Colonic mucosa (tissue), 4 donors: Measurements from ENCODE around the gene USP49. TPM values are rescaled to one million over a fixed set of nuclear protein-coding genes. Genes with fewer than 3 reads are reported as not detected.

ENCODE experiments used
- DNase-seq: peaks from one replicate; pipeline ENCODE4 v3.0.0-alpha.2; 2020
- H3K27ac ChIP-seq: fragments of 200-600 bp; one replicate; pipeline ENCODE4 v1.8.0; 2021
- H3K27me3 ChIP-seq: fragments of 200-600 bp; one replicate; pipeline ENCODE4 v1.8.0; 2021
- H3K36me3 ChIP-seq: fragments of 200-600 bp; one replicate; pipeline ENCODE4 v1.8.0; 2021
- H3K4me1 ChIP-seq: fragments of 200-600 bp; one replicate; pipeline ENCODE4 v1.8.0; 2021; ENCODE audit warnings: mild to moderate bottlenecking
- H3K4me3 ChIP-seq: fragments of 200-600 bp; one replicate; pipeline ENCODE4 v1.8.0; 2021
- H3K9ac ChIP-seq, 2 donors: one replicate each; pipeline ENCODE4 v1.7.0; 2013; ENCODE audit warnings: control low read depth in 2 of 2, low read depth in 2 of 2, low read length in 2 of 2
- H3K9me3 ChIP-seq: fragments of 200-600 bp; one replicate; pipeline ENCODE4 v1.8.0; 2021
- intact Hi-C: fragments of 100-400 bp; cut with DNase I; formaldehyde crosslinking; loops from one replicate; pipeline ENCODE4 v1.14.1; 2022
- total RNA-seq, 2 donors: library from RNA; stranded (reverse); fragmentation: NEBNext Ultra II Directional in 1 of 2; extraction: Animal tissue kit (Norgen Biotek cat#: 25700) in 1 of 2; gene quantifications; one replicate each; pipeline ENCODE4 v1.2.1, GENCODE V29; 2021
- TF ChIP-seq, protein P1 (sequence below): fragments of 200-600 bp; IDR thresholded peaks from one replicate; pipeline ENCODE4 v1.8.0; 2022; ENCODE audit warnings: antibody characterized with exemption, mild to moderate bottlenecking
- donor health status: healthy.
- donor health status: DM: no; HTN: no; CAD: no.
- donor health status: DM: no; HTN: no; CAD: no.

USP49 gene
- total RNA-seq, 2 donors from 2014 or later = 1.7 to 2.9 TPM

DNA sequence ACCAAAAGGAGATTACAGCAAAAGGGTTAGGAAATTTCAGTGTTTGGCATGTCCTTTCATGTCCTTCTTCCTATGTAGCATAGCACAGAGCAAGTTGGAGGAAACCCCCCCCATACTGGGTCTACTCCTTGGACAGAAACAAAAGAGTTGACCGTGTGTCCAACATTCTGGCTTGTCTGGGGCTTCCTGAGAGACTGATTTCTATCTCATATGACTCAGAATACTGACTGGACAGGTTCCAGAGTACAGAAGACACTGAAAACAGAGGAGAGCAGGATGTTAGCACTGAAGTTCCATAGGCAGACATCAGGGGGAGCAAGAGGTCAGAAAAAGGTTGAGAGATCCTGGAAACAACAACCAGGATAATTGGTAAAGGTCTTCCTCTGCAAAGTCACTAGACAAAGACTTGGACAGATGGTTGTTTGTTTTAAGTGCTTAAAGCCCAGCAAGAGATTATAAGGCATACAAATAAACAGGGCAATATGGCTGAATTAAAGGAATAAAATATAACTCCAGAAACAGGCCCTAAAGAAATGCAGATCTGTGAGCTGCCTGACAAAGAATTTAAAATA lies 48.4 kb downstream of the USP49 start:
- no peaks in the 10 kb centered on the region for H3K9me3 ChIP-seq
- TF ChIP-seq, protein P1, sequence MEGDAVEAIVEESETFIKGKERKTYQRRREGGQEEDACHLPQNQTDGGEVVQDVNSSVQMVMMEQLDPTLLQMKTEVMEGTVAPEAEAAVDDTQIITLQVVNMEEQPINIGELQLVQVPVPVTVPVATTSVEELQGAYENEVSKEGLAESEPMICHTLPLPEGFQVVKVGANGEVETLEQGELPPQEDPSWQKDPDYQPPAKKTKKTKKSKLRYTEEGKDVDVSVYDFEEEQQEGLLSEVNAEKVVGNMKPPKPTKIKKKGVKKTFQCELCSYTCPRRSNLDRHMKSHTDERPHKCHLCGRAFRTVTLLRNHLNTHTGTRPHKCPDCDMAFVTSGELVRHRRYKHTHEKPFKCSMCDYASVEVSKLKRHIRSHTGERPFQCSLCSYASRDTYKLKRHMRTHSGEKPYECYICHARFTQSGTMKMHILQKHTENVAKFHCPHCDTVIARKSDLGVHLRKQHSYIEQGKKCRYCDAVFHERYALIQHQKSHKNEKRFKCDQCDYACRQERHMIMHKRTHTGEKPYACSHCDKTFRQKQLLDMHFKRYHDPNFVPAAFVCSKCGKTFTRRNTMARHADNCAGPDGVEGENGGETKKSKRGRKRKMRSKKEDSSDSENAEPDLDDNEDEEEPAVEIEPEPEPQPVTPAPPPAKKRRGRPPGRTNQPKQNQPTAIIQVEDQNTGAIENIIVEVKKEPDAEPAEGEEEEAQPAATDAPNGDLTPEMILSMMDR = peak; percentile 84
- H3K36me3 ChIP-seq = no peaks in the 10 kb centered on the region
- H3K27ac ChIP-seq = no peak overlapping the region
- intact Hi-C loops = loop anchor here (1.0 kb wide), 1 partner anchor 198 kb away; no protein-coding TSS in a partner anchor
- no peak overlapping the region for H3K4me3 ChIP-seq
- no peaks in the 10 kb centered on the region for H3K4me1 ChIP-seq
- H3K27me3 ChIP-seq = no peaks in the 10 kb centered on the region
- H3K9ac ChIP-seq = peak overlapping the region in 1 of 2 donors; percentile 28
- DNase-seq = peak; percentile 72

DNA sequence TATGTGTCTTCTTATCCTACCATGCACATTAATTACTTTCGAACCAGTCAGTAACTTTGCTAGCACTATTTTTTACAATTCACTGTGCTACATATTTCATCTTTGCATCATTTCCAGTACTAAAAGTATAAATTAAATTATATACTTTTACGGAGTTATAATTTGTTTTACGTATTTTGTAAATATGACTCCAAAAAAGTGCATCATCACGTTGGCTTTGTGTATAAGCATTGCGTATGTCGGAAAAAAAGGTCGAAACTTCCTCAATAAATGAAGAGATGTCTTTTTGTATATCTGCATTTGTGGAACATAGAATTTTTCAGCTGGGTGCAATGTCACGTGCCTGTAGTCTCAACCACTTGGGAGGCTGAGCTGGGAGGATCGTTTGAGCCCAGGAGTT lies 52.0 kb downstream of the USP49 start:
- H3K27ac ChIP-seq = no peak overlapping the region
- H3K36me3 ChIP-seq = no peaks in the 10 kb centered on the region
- no peaks in the 10 kb centered on the region for H3K4me1 ChIP-seq
- no peak overlapping the region for H3K9ac ChIP-seq
- H3K27me3 ChIP-seq = no peaks in the 10 kb centered on the region
- no peak overlapping the region for H3K4me3 ChIP-seq
- intact Hi-C loops = no loop called here
- no peaks in the 10 kb centered on the region for H3K9me3 ChIP-seq
- TF ChIP-seq, protein P1 = no peak
- no peak for DNase-seq

DNA sequence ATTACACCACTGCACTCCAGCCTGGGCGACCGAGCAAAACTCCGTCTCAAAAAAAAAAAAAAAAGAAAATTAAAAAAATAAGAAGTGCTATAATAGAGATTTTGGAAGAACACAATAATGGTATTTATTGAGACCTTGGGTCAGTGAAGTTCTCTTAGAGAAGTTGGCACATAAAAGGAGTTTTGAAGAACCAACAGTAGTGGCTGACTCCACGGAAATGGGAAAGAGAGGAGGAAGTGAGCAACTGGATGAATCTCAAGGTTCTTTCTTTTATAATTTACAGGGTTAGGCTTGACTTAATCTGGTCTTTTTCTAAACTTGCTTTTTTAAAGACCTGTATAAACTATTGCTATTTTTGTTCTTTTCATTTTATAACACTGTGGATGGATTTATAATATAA lies 54.8 kb downstream of the USP49 start:
- TF ChIP-seq, protein P1 = no peak
- Histone ChIP-seq H3K4me1 (no peaks in the 10 kb centered on the region), H3K9ac (no peak overlapping the region), H3K4me3 (no peak overlapping the region), H3K27ac (no peak overlapping the region), H3K9me3 (no peaks in the 10 kb centered on the region), H3K36me3 (no peaks in the 10 kb centered on the region), H3K27me3 (no peaks in the 10 kb centered on the region)
- DNase-seq = no peak
- intact Hi-C loops = no loop called here

DNA sequence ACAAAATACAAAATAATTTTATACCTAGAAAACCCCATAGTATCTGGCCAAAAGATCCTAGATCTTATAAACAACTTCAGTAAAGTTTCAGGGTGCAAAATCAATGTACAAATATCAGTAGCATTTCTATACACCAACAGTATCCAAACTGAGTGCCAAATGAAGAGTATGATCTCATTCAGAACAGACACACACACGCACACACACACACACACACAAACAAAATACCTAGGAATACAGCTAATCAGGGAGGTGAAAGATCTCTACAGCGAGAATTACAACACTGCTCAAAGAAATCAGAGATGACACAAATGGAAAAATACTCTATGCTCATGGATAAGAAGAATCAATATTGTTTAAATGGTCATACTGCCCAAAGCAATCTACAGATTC lies 58.5 kb downstream of the USP49 start:
- DNase-seq = no peak
- Histone ChIP-seq H3K27ac (no peak overlapping the region), H3K9ac (no peak overlapping the region), H3K4me3 (no peak overlapping the region), H3K27me3 (no peaks in the 10 kb centered on the region), H3K9me3 (no peaks in the 10 kb centered on the region), H3K36me3 (no peaks in the 10 kb centered on the region), H3K4me1 (no peaks in the 10 kb centered on the region)
- intact Hi-C loops = no loop called here
- TF ChIP-seq, protein P1 = no peak

DNA sequence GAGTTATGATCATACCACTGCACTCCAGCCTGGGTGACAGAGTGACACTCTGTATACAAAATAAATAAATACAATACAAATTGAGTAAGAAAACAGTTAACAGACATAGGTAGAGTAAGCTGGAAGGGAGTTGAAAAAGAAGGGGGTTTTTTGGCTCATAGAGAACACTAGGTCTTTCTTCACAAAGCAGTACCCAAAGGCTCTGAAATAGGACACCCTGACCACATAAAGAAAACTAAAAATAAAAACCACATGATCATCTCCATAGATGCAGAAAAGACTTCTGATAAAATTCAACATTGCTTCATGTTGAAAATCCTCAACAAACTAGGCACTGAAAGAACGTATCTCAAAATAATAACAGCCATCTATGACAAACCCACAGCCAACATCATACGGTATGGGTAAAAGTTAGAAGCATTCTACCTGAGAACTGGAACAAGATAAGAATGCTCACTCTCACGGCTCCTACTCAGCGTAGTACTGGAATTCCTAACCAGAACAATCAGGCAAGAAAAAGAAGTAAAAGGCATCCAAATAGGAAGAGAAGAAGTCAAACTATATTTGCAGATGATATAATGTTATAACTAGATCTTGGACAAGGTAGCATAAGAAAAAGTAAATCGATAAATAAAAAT lies 59.0 kb downstream of the USP49 start:
- intact Hi-C loops = no loop called here
- TF ChIP-seq, protein P1 = no peak
- no peaks in the 10 kb centered on the region for H3K27me3 ChIP-seq
- no peaks in the 10 kb centered on the region for H3K36me3 ChIP-seq
- H3K27ac ChIP-seq = no peak overlapping the region
- H3K4me1 ChIP-seq = no peaks in the 10 kb centered on the region
- H3K9me3 ChIP-seq = no peaks in the 10 kb centered on the region
- H3K4me3 ChIP-seq = no peak overlapping the region
- DNase-seq = no peak
- no peak overlapping the region for H3K9ac ChIP-seq
